ENCODE data around the gene ODF4.

Gene ODF4

GRCh38 chr17:8312726-8313600 is 26.7 kb upstream of the ODF4 start:
- ATAC-seq (ENCODE audit: insufficient read depth, low read depth) (no peak), DNase-seq (no peak)
- Histone ChIP-seq H3K9ac (ENCODE audit: low read depth, low read length) (no peak overlapping the region), H3K4me1 (ENCODE audit: insufficient read depth, low read length) (no peaks in the 10 kb centered on the region), H3K9me3 (ENCODE audit: insufficient read depth, low read length, severe bottlenecking) (no peaks in the 10 kb centered on the region), H4K20me1 (ENCODE audit: insufficient read depth, low read length) (no peaks in the 10 kb centered on the region; the same call in 1 of the 2 replicates), H3K27ac (ENCODE audit: low read length) (no peak overlapping the region), H3K27me3 (ENCODE audit: insufficient read depth, low read length, poor library complexity) (peaks cover 7% of the 10 kb centered on the region), H3K4me3 (ENCODE audit: low read depth in 1 of 2, low read length in 2 of 2) (no peak overlapping the region), H2AFZ (ENCODE audit: low read depth, low read length) (no peak overlapping the region), H3K79me2 (ENCODE audit: insufficient read depth, low read length) (no peaks in the 10 kb centered on the region), H3K4me2 (ENCODE audit: insufficient read depth, low read length) (no peak overlapping the region), H3K36me3 (ENCODE audit: insufficient read depth, low read length) (no peaks in the 10 kb centered on the region)
- TF ChIP-seq EZH2 (IDR thresholded peaks at IDR 0.05; ENCODE audit: borderline replicate concordance, low read depth, low read length, severe bottlenecking) (no peak), CTCF (IDR thresholded peaks at IDR 0.05; ENCODE audit: borderline replicate concordance, extremely low read depth, low read length, poor library complexity, severe bottlenecking) (no peak)

GRCh38 chr17:8314797-8315763 is 24.6 kb upstream of the ODF4 start:
- no peak overlapping the region for H3K27ac ChIP-seq (ENCODE audit: low read length)
- no peak overlapping the region for H2AFZ ChIP-seq (ENCODE audit: low read depth, low read length)
- H3K79me2 ChIP-seq (ENCODE audit: insufficient read depth, low read length), result no peaks in the 10 kb centered on the region
- H3K4me1 ChIP-seq (ENCODE audit: insufficient read depth, low read length), result no peaks in the 10 kb centered on the region
- no peak overlapping the region for H3K9ac ChIP-seq (ENCODE audit: low read depth, low read length)
- H3K4me3 ChIP-seq (ENCODE audit: low read depth in 1 of 2, low read length in 2 of 2), result no peak overlapping the region
- no peaks in the 10 kb centered on the region; the same call in 1 of the 2 replicates for H4K20me1 ChIP-seq (ENCODE audit: insufficient read depth, low read length)
- peaks cover 7% of the 10 kb centered on the region for H3K27me3 ChIP-seq (ENCODE audit: insufficient read depth, low read length, poor library complexity)
- TF ChIP-seq EZH2 (IDR thresholded peaks at IDR 0.05; ENCODE audit: borderline replicate concordance, low read depth, low read length, severe bottlenecking) (no peak), CTCF (IDR thresholded peaks at IDR 0.05; ENCODE audit: borderline replicate concordance, extremely low read depth, low read length, poor library complexity, severe bottlenecking) (no peak)
- H3K4me2 ChIP-seq (ENCODE audit: insufficient read depth, low read length), result no peak overlapping the region
- ATAC-seq (ENCODE audit: insufficient read depth, low read depth), result no peak
- H3K36me3 ChIP-seq (ENCODE audit: insufficient read depth, low read length), result no peaks in the 10 kb centered on the region
- no peak for DNase-seq
- H3K9me3 ChIP-seq (ENCODE audit: insufficient read depth, low read length, severe bottlenecking), result no peaks in the 10 kb centered on the region

GRCh38 chr17:8315764-8316217 is 23.8 kb upstream of the ODF4 start:
- Histone ChIP-seq H3K4me2 (ENCODE audit: insufficient read depth, low read length) (no peak overlapping the region), H4K20me1 (ENCODE audit: insufficient read depth, low read length) (no peaks in the 10 kb centered on the region; the same call in 1 of the 2 replicates), H3K79me2 (ENCODE audit: insufficient read depth, low read length) (no peaks in the 10 kb centered on the region), H3K27ac (ENCODE audit: low read length) (no peak overlapping the region), H3K4me1 (ENCODE audit: insufficient read depth, low read length) (no peaks in the 10 kb centered on the region), H3K36me3 (ENCODE audit: insufficient read depth, low read length) (no peaks in the 10 kb centered on the region), H2AFZ (ENCODE audit: low read depth, low read length) (no peak overlapping the region), H3K27me3 (ENCODE audit: insufficient read depth, low read length, poor library complexity) (peaks cover 7% of the 10 kb centered on the region), H3K9ac (ENCODE audit: low read depth, low read length) (no peak overlapping the region), H3K9me3 (ENCODE audit: insufficient read depth, low read length, severe bottlenecking) (no peaks in the 10 kb centered on the region), H3K4me3 (ENCODE audit: low read depth in 1 of 2, low read length in 2 of 2) (no peak overlapping the region)
- no peak for DNase-seq
- no peak for ATAC-seq (ENCODE audit: insufficient read depth, low read depth)
- no peak for TF ChIP-seq EZH2 (IDR thresholded peaks at IDR 0.05; ENCODE audit: borderline replicate concordance, low read depth, low read length, severe bottlenecking)
- no peak for TF ChIP-seq CTCF (IDR thresholded peaks at IDR 0.05; ENCODE audit: borderline replicate concordance, extremely low read depth, low read length, poor library complexity, severe bottlenecking)

Data from DND-41 (cell line).